H1 (cell line): Measurements from ENCODE around the gene TNS3. TPM values are rescaled to one million over a fixed set of nuclear protein-coding genes. Genes with fewer than 3 reads are reported as not detected.

ENCODE experiments used
- CTCF ChIA-PET: fragments of 300-600 bp; sonication (Branson Sonifier 250); formaldehyde crosslinking; loops from one replicate; lab custom pipeline; 2021; ENCODE audit not compliant: partially characterized antibody; lab: Charles Lee
- POLR2A ChIA-PET: fragments of 300-600 bp; sonication (Branson Sonifier 250); formaldehyde crosslinking; loops from one replicate; lab custom pipeline; 2021; ENCODE audit warnings: inconsistent platforms; ENCODE audit not compliant: partially characterized antibody; lab: Charles Lee
- DNase-seq, 2 experiments: peaks; one replicate each; pipeline versions ENCODE4 v3.0.0 to v3.0.0-alpha.2; 2010 to 2022; ENCODE audit warnings: low spot score in 2 of 2, low read depth in 1 of 2, mixed read lengths in 1 of 2
- FAIRE-seq: peaks from 2 replicates; lab custom pipeline; 2011; peaks lifted over from hg19 to GRCh38; lab: Jason Lieb, UNC
- H2AFZ ChIP-seq: 2 replicates; pipeline ENCODE4 v1.8.1; 2012; ENCODE audit warnings: low read length, inconsistent platforms
- H2AK5ac ChIP-seq: 2 replicates; pipeline ENCODE4 v1.6.1; 2013; ENCODE audit warnings: low read depth, low read length
- H2BK120ac ChIP-seq: replicated peaks from 2 replicates; pipeline ENCODE3; 2013; ENCODE audit warnings: low read depth, low read length, inconsistent platforms
- H2BK12ac ChIP-seq: 2 replicates; pipeline ENCODE4 v1.6.1; 2013; ENCODE audit warnings: low read depth, low read length
- H2BK15ac ChIP-seq: 2 replicates; pipeline ENCODE4 v1.6.1; 2013; ENCODE audit warnings: low read length
- H2BK20ac ChIP-seq: 2 replicates; pipeline ENCODE4 v1.6.1; 2013; ENCODE audit warnings: low read length
- H2BK5ac ChIP-seq: 2 replicates; pipeline ENCODE4 v1.6.1; 2013; ENCODE audit warnings: low read depth, low read length
- H3K14ac ChIP-seq: 2 replicates; pipeline ENCODE4 v1.6.1; 2013; ENCODE audit warnings: inconsistent platforms; ENCODE audit not compliant: insufficient read length
- H3K18ac ChIP-seq: 2 replicates; pipeline ENCODE4 v1.6.1; 2013; ENCODE audit warnings: low read length; ENCODE audit errors: extremely low read depth
- H3K23ac ChIP-seq: 2 replicates; pipeline ENCODE4 v1.6.1; 2013; ENCODE audit warnings: inconsistent platforms; ENCODE audit not compliant: insufficient read length
- H3K23me2 ChIP-seq: 2 replicates; pipeline ENCODE4 v1.6.1; 2013; ENCODE audit warnings: low read depth, low read length
- H3K27ac ChIP-seq: 2 replicates; pipeline ENCODE4 v1.6.1; 2011; ENCODE audit warnings: low read depth, low read length, inconsistent platforms
- H3K27me3 ChIP-seq, 4 experiments: replicated peaks in 1 of 4; 1 replicate in 1 of 4; 2 replicates in 3 of 4; pipeline versions ENCODE4 v1.6.1 to v1.8.1; 2011 to 2013; ENCODE audit warnings: low read length in 3 of 4, mild to moderate bottlenecking in 3 of 4, inconsistent platforms in 2 of 4, mixed read lengths in 2 of 4, moderate library complexity in 1 of 4; ENCODE audit not compliant: control insufficient read depth in 3 of 4, insufficient read depth in 3 of 4; ENCODE audit errors: extremely low read depth in 1 of 4
- H3K36me3 ChIP-seq, 4 experiments: 2 replicates each; pipeline versions ENCODE4 v1.6.1 to v1.8.1; 2011 to 2013; ENCODE audit warnings: mild to moderate bottlenecking in 4 of 4, low read length in 3 of 4, moderate library complexity in 2 of 4, control low read depth in 1 of 4, inconsistent platforms in 1 of 4; ENCODE audit not compliant: insufficient read depth in 4 of 4, control insufficient read depth in 2 of 4
- H3K4ac ChIP-seq: replicated peaks from 2 replicates; pipeline ENCODE3; 2013; ENCODE audit warnings: low read length, low read depth, mixed read lengths, inconsistent platforms; ENCODE audit not compliant: insufficient read length
- H3K4me1 ChIP-seq, 4 experiments: replicated peaks in 1 of 4; 1 replicate in 1 of 4; 2 replicates in 3 of 4; pipeline versions ENCODE4 v1.6.1 to v1.8.1; 2011 to 2013; ENCODE audit warnings: low read length in 3 of 4, inconsistent platforms in 2 of 4, mixed read lengths in 1 of 4; ENCODE audit not compliant: insufficient read depth in 4 of 4, control insufficient read depth in 3 of 4
- H3K4me2 ChIP-seq, 2 experiments: 2 replicates each; pipeline versions ENCODE4 v1.6.1 to v1.8.1; 2011 to 2013; ENCODE audit warnings: low read depth in 2 of 2, low read length in 2 of 2, control low read depth in 1 of 2, inconsistent platforms in 1 of 2, mild to moderate bottlenecking in 1 of 2; ENCODE audit not compliant: insufficient read depth in 1 of 2
- H3K4me3 ChIP-seq, 4 experiments: fragments of 200-600, 300-600 bp in 1 of 4; sonication (generic), shearing (Covaris generic), sonication (Bioruptor Twin) in 1 of 4; 2 replicates each; pipeline versions ENCODE4 v1.5.1 to v1.8.1; 2011 to 2016; ENCODE audit warnings: low read length in 4 of 4, low read depth in 3 of 4, control low read depth in 2 of 4, inconsistent platforms in 2 of 4, mild to moderate bottlenecking in 2 of 4, mixed read lengths in 1 of 4, moderate library complexity in 1 of 4; ENCODE audit not compliant: insufficient read depth in 2 of 4; ENCODE audit errors: extremely low read depth in 1 of 4
- H3K56ac ChIP-seq: replicated peaks from 2 replicates; pipeline ENCODE3; 2013; ENCODE audit warnings: low read depth, mild to moderate bottlenecking, mixed read lengths, low read length, inconsistent platforms; ENCODE audit not compliant: insufficient read length
- H3K79me1 ChIP-seq: 2 replicates; pipeline ENCODE4 v1.6.1; 2013; ENCODE audit warnings: low read depth, low read length, control low read depth
- H3K79me2 ChIP-seq, 2 experiments: 2 replicates each; pipeline versions ENCODE4 v1.6.1 to v1.8.1; 2012 to 2013; ENCODE audit warnings: low read length in 2 of 2, mild to moderate bottlenecking in 2 of 2, inconsistent platforms in 1 of 2; ENCODE audit not compliant: insufficient read depth in 2 of 2, control insufficient read depth in 1 of 2
- H3K9ac ChIP-seq, 4 experiments: replicated peaks in 1 of 4; 1 replicate in 1 of 4; 2 replicates in 3 of 4; pipeline versions ENCODE4 v1.6.1 to v1.8.1; 2011 to 2013; ENCODE audit warnings: low read depth in 3 of 4, low read length in 3 of 4, control low read depth in 2 of 4, mild to moderate bottlenecking in 2 of 4, moderate library complexity in 2 of 4, inconsistent platforms in 1 of 4; ENCODE audit errors: extremely low read depth in 1 of 4
- H3K9me3 ChIP-seq, 2 experiments: 2 replicates each; pipeline versions ENCODE4 v1.6.1 to v1.8.1; 2012 to 2013; ENCODE audit warnings: mild to moderate bottlenecking in 2 of 2, moderate library complexity in 2 of 2, control low read depth in 1 of 2, inconsistent platforms in 1 of 2, low read depth in 1 of 2, low read length in 1 of 2, mixed read lengths in 1 of 2; ENCODE audit not compliant: insufficient read depth in 2 of 2
- H4K20me1 ChIP-seq, 2 experiments: replicated peaks in 1 of 2; 2 replicates each; pipeline versions ENCODE3 to v1.8.1; 2011 to 2013; ENCODE audit warnings: inconsistent platforms in 2 of 2, low read length in 2 of 2, mild to moderate bottlenecking in 1 of 2; ENCODE audit not compliant: insufficient read depth in 2 of 2, control insufficient read depth in 1 of 2
- H4K5ac ChIP-seq: 2 replicates; pipeline ENCODE4 v1.6.1; 2013; ENCODE audit warnings: low read length, low read depth, mixed read lengths, inconsistent platforms; ENCODE audit not compliant: insufficient read length
- H4K8ac ChIP-seq: 2 replicates; pipeline ENCODE4 v1.8.0; 2013; ENCODE audit warnings: mild to moderate bottlenecking, moderate library complexity, low read length, inconsistent platforms; ENCODE audit not compliant: insufficient read depth; ENCODE audit errors: extremely low read depth
- H4K91ac ChIP-seq: replicated peaks from 2 replicates; pipeline ENCODE3; 2013; ENCODE audit warnings: low read length, mixed read lengths, inconsistent platforms; ENCODE audit not compliant: insufficient read length
- ASH2L ChIP-seq: fragments of 200-600, 300-600 bp; sonication (generic); IDR thresholded peaks from one replicate; pipeline ENCODE4 v1.7.1; 2017; ENCODE audit warnings: low read length
- CREB1 ChIP-seq: IDR thresholded peaks from 2 replicates; pipeline ENCODE4 v1.6.1; 2012; ENCODE audit warnings: inconsistent platforms
- CTBP2 ChIP-seq: IDR thresholded peaks from 2 replicates; pipeline ENCODE4 v1.7.0; 2011; ENCODE audit warnings: borderline replicate concordance, mild to moderate bottlenecking, moderate library complexity, mixed read lengths, low read length; ENCODE audit not compliant: insufficient read depth, insufficient read length
- EZH2 ChIP-seq: fragments of 200-600 bp; sonication (generic); IDR thresholded peaks from 2 replicates; pipeline ENCODE4 v1.7.1; 2012; ENCODE audit warnings: low read depth, mild to moderate bottlenecking, moderate library complexity, low read length, inconsistent platforms; ENCODE audit not compliant: severe bottlenecking
- POU5F1 ChIP-seq: IDR thresholded peaks from 2 replicates; pipeline ENCODE4 v1.6.1; 2011; ENCODE audit warnings: low read depth, mild to moderate bottlenecking, low read length, moderate library complexity
- SAP30 ChIP-seq: fragments of 300-600 bp; sonication (generic); IDR thresholded peaks from 2 replicates; pipeline ENCODE4 v1.7.1; 2012; ENCODE audit warnings: low read length, moderate library complexity, mild to moderate bottlenecking, inconsistent platforms; ENCODE audit not compliant: insufficient read depth, insufficient replicate concordance
- SP2 ChIP-seq: IDR thresholded peaks from 2 replicates; pipeline ENCODE4 v1.6.1; 2012; ENCODE audit warnings: mild to moderate bottlenecking, low read length, inconsistent platforms
- TAF1 ChIP-seq: IDR thresholded peaks from 2 replicates; pipeline ENCODE4 v1.6.1; 2011; ENCODE audit warnings: mild to moderate bottlenecking, low read depth, low read length
- WGBS, 2 experiments: shearing (Covaris generic) in 1 of 2; methylation state at CpG; one replicate each; pipeline versions ENCODE4 v1.1.6 to v1.1.7; 2013 to 2015; ENCODE audit warnings: low lambda C conversion rate in 2 of 2, mixed read lengths in 2 of 2, inconsistent platforms in 1 of 2, low coverage in 1 of 2, missing lambda C conversion rate in 1 of 2; ENCODE audit not compliant: insufficient replicate concordance in 2 of 2, insufficient coverage in 1 of 2, insufficient read length in 1 of 2; ENCODE audit errors: extremely low coverage in 1 of 2, missing lambda C conversion rate in 1 of 2; 5-methylcytosine and 5-hydroxymethylcytosine counted together
- polyA plus RNA-seq, 7 experiments: library from polyadenylated mRNA; depleted of rRNA in 3 of 7; stranded (reverse) in 5 of 7; unstranded in 2 of 7; fragments of >200 nt in 5 of 7; fragments of 200-250 nt in 2 of 7; gene quantifications; 1 replicate in 5 of 7; 2 replicates in 1 of 7; 4 replicates in 1 of 7; pipeline versions ENCODE4 v1.2.1 to v1.2.3, GENCODE V29; 2011 to 2013; ENCODE audit warnings: missing spikeins in 2 of 7, mixed read lengths in 2 of 7
- total RNA-seq: library from RNA; stranded (reverse); fragmentation: NEBNext Ultra II Directional; extraction: Animal tissue kit (Norgen Biotek cat#: 25700); gene quantifications from 2 replicates; pipeline ENCODE4 v1.2.1, GENCODE V29; 2021

TNS3 gene
- total and polyA plus RNA-seq, 2 of the 8 experiments (the other 6 are each of a cell fraction or from before 2014, with no cell fraction given), result 11.9 to 24.2 TPM

DNA sequence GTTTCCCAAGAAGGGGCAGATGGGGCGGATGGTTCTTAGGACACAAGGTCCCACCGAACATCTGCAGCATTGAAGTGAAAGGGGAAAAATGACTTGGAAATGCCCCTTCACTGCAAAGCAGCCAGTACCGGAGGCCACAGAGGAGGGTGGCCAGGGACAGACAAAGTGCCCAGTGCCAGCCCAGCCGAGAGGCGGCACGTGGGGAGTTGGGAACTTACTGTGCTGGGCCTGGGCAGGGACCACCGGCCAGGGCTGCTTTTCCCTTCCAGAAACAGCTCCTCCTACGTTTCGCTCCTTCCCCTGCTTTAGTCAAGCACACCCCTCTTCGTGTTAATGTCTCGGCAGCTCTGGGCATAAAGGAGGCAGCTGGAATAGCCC lies 129.2 kb downstream of the TNS3 start:
- Histone ChIP-seq H3K23ac (no peak overlapping the region), H3K27ac (no peak overlapping the region), H2AK5ac (no peak overlapping the region), H3K36me3 (no peaks in the 10 kb centered on the region), H3K27me3 (no peaks in the 10 kb centered on the region), H2AFZ (no peak overlapping the region), H3K79me1 (no peaks in the 10 kb centered on the region; the same call in none of the 2 replicates), H3K9ac (no peak overlapping the region), H3K23me2 (no peaks in the 10 kb centered on the region), H3K4me3 (no peak overlapping the region), H2BK20ac (no peak overlapping the region), H3K56ac (no peak overlapping the region), H4K5ac (no peak overlapping the region), H3K4me1 (peaks cover 0 to 26% (median 12%) of the 10 kb centered on the region in 4 experiments; a peak in 6 of 7 replicates), H4K91ac (no peak overlapping the region), H2BK12ac (no peak overlapping the region), H3K14ac (no peak overlapping the region), H3K18ac (no peak overlapping the region), H2BK120ac (no peak overlapping the region), H3K4ac (no peak overlapping the region), H3K79me2 (no peaks in the 10 kb centered on the region), H4K8ac (no peak overlapping the region), H2BK15ac (no peak overlapping the region), H3K9me3 (no peaks in the 10 kb centered on the region), H4K20me1 (peaks cover 0 to 6% of the 10 kb centered on the region in 2 experiments), H2BK5ac (no peak overlapping the region), H3K4me2 (no peak overlapping the region)
- ChIA-PET CTCF (interaction anchor here (0.8 to 3.5 kb wide), 10 partner anchors 8 to 187 kb away, joined by 3 to 27 read pairs (median 4); partner anchors contain the start of gene TNS3), POLR2A (interaction anchor here (0.5 to 1.0 kb wide), 2 partner anchors 9 to 22 kb away, joined by 3 read pairs; no protein-coding TSS in a partner anchor)
- 90% methylated on average over 11 of the region's 11 CpGs; no CpG with 5 or more reads in 1 of the 2 experiments for WGBS, 2 experiments
- DNase-seq, result no peak
- FAIRE-seq, result no peak
- TF ChIP-seq SAP30 (no peak), ASH2L (no peak), CREB1 (no peak), EZH2 (no peak), POU5F1 (no peak), TAF1 (no peak), SP2 (no peak), CTBP2 (no peak)
